ENCODE results near the gene WDR86.

GRCh38 chr7:151440799-151441445 lies 31.1 kb upstream of the WDR86 start:
- TF ChIP-seq CTCF (IDR thresholded peaks at IDR 0.05) (no peak), ZSCAN18 (CRISPR knock-in tag; IDR thresholded peaks at IDR 0.05) (no peak), TEAD1 (CRISPR knock-in tag; IDR thresholded peaks at IDR 0.05) (no peak), GABPB1 (CRISPR knock-in tag; IDR thresholded peaks at IDR 0.05) (no peak), FOXP1 (CRISPR knock-in tag; IDR thresholded peaks at IDR 0.05; ENCODE audit: borderline replicate concordance) (no peak)
- TF ChIP-seq, protein P1, sequence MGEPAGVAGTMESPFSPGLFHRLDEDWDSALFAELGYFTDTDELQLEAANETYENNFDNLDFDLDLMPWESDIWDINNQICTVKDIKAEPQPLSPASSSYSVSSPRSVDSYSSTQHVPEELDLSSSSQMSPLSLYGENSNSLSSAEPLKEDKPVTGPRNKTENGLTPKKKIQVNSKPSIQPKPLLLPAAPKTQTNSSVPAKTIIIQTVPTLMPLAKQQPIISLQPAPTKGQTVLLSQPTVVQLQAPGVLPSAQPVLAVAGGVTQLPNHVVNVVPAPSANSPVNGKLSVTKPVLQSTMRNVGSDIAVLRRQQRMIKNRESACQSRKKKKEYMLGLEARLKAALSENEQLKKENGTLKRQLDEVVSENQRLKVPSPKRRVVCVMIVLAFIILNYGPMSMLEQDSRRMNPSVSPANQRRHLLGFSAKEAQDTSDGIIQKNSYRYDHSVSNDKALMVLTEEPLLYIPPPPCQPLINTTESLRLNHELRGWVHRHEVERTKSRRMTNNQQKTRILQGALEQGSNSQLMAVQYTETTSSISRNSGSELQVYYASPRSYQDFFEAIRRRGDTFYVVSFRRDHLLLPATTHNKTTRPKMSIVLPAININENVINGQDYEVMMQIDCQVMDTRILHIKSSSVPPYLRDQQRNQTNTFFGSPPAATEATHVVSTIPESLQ (CRISPR knock-in tag; IDR thresholded peaks at IDR 0.05): no peak
